HCT116 (cell line): ENCODE data around the gene PRSS1. TPM values are rescaled to one million over a fixed set of nuclear protein-coding genes. Genes with fewer than 3 reads are reported as not detected.

Source experiments
- ATAC-seq: fragments of 200-7000 bp; cut with Tn5 transposase; 2 replicates; pipeline ENCODE4 v1.9.1; 2020; ENCODE audit warnings: mild to moderate bottlenecking, moderate library complexity
- BruUV-seq: library from RNA; stranded (reverse); fragments of 400-500 nt; replicated peaks from 2 replicates; lab custom pipeline; 2021; lab: Mats Ljungman, UMichigan
- CTCF ChIA-PET: fragments of 300-600 bp; sonication (Branson Sonifier 250); formaldehyde crosslinking; loops from one replicate; lab custom pipeline; 2021; ENCODE audit warnings: antibody characterized with exemption; lab: Charles Lee
- POLR2A ChIA-PET: fragments of 300-600, 350-600 bp; sonication (Branson Sonifier 250); formaldehyde crosslinking; loops from one replicate; lab custom pipeline; 2021; ENCODE audit warnings: antibody characterized with exemption; lab: Charles Lee
- RAD21 ChIA-PET, 2 experiments: fragments of 300-600 bp; sonication (Branson Sonifier 250); formaldehyde crosslinking; loops; one replicate each; lab custom pipeline; 2023; ENCODE audit warnings: low total read pairs in 2 of 2; ENCODE audit not compliant: uncharacterized antibody in 2 of 2, unreplicated experiment in 2 of 2, low non-redundant PET in 1 of 2; lab: Charles Lee
- DNase-seq: peaks from one replicate; pipeline ENCODE4 v3.0.0-alpha.2; 2010; ENCODE audit warnings: low read depth, low spot score
- H2AFZ ChIP-seq: fragments of 200-600 bp; shearing (Covaris generic), sonication (generic); 2 replicates; pipeline ENCODE4 v1.6.1; 2017; ENCODE audit warnings: low read depth, mixed run types, mixed read lengths, antibody characterized with exemption, low read length; ENCODE audit not compliant: poor library complexity, severe bottlenecking
- H3K27ac ChIP-seq: 2 replicates; pipeline ENCODE4 v1.5.1; 2012; ENCODE audit warnings: low read depth, low read length
- H3K27me3 ChIP-seq: fragments of 200-600 bp; sonication (generic); 2 replicates; pipeline ENCODE4 v1.6.1; 2016; ENCODE audit warnings: mixed run types, low read length, mixed read lengths; ENCODE audit not compliant: insufficient read depth
- H3K36me3 ChIP-seq, 2 experiments: fragments of 200-500 bp in 1 of 2; fragments of 200-600 bp in 1 of 2; sonication (Bioruptor generic) in 1 of 2; sonication (generic) in 1 of 2; 2 replicates each; pipeline versions ENCODE4 v1.5.1 to v1.6.1; 2014 to 2016; ENCODE audit warnings: low read length in 2 of 2, inconsistent platforms in 1 of 2, mixed read lengths in 1 of 2, mixed run types in 1 of 2; ENCODE audit not compliant: insufficient read depth in 2 of 2, control insufficient read depth in 1 of 2
- H3K4me1 ChIP-seq, 2 experiments: fragments of 200-600 bp in 1 of 2; sonication (generic) in 1 of 2; 2 replicates each; pipeline versions ENCODE4 v1.5.1 to v1.6.1; 2012 to 2017; ENCODE audit warnings: low read length in 2 of 2, inconsistent platforms in 1 of 2, mild to moderate bottlenecking in 1 of 2, mixed read lengths in 1 of 2, mixed run types in 1 of 2, moderate library complexity in 1 of 2; ENCODE audit not compliant: insufficient read depth in 2 of 2, control insufficient read depth in 1 of 2
- H3K4me2 ChIP-seq: fragments of 200-600 bp; sonication (generic); 2 replicates; pipeline ENCODE4 v1.6.1; 2017; ENCODE audit warnings: mixed run types, low read length, mixed read lengths
- H3K4me3 ChIP-seq, 2 experiments: fragments of 200-600 bp in 1 of 2; sonication (generic) in 1 of 2; replicated peaks in 1 of 2; 2 replicates each; pipeline ENCODE4 v1.5.1; 2011 to 2016; ENCODE audit warnings: low read length in 2 of 2, control low read depth in 1 of 2, low read depth in 1 of 2, mild to moderate bottlenecking in 1 of 2, mixed read lengths in 1 of 2, mixed run types in 1 of 2
- H3K79me2 ChIP-seq: fragments of 200-600 bp; sonication (generic); 2 replicates; pipeline ENCODE4 v1.6.1; 2017; ENCODE audit warnings: mild to moderate bottlenecking, mixed run types, low read length, moderate library complexity, mixed read lengths; ENCODE audit not compliant: insufficient read depth
- H3K9ac ChIP-seq: fragments of 200-600 bp; sonication (generic); 2 replicates; pipeline ENCODE4 v1.6.1; 2016; ENCODE audit warnings: low read length, mixed read lengths
- H3K9me2 ChIP-seq: fragments of 200-600 bp; sonication (generic), shearing (Covaris generic); 2 replicates; pipeline ENCODE4 v1.6.1; 2017; ENCODE audit warnings: mixed run types, mild to moderate bottlenecking, moderate library complexity; ENCODE audit not compliant: insufficient read depth
- H3K9me3 ChIP-seq, 2 experiments: fragments of 200-500 bp in 1 of 2; fragments of 200-600 bp in 1 of 2; sonication (Bioruptor generic) in 1 of 2; sonication (generic) in 1 of 2; 2 replicates each; pipeline ENCODE4 v1.6.1; 2014 to 2017; ENCODE audit warnings: low read length in 2 of 2, mixed read lengths in 2 of 2, inconsistent platforms in 1 of 2, low read depth in 1 of 2, mild to moderate bottlenecking in 1 of 2, mixed run types in 1 of 2, moderate library complexity in 1 of 2; ENCODE audit not compliant: control insufficient read depth in 1 of 2, insufficient read depth in 1 of 2
- H4K20me1 ChIP-seq: fragments of 200-600 bp; sonication (generic), shearing (Covaris generic); 2 replicates; pipeline ENCODE4 v1.6.1; 2017; ENCODE audit warnings: mixed run types, mild to moderate bottlenecking, moderate library complexity; ENCODE audit not compliant: insufficient read depth
- CBX3 ChIP-seq: IDR thresholded peaks from 2 replicates; pipeline ENCODE4 v1.6.1; 2012; ENCODE audit warnings: low read depth
- CTCF ChIP-seq, 3 experiments: fragments of 200-600 bp in 1 of 3; sonication (generic) in 1 of 3; IDR thresholded peaks in 2 of 3; conservative IDR thresholded peaks in 1 of 3; 2 replicates each; pipeline ENCODE4 v1.5.1; 2012 to 2017; ENCODE audit warnings: low read depth in 2 of 3, low read length in 2 of 3, antibody characterized with exemption in 1 of 3, borderline replicate concordance in 1 of 3, control low read depth in 1 of 3, mild to moderate bottlenecking in 1 of 3, mixed read lengths in 1 of 3, mixed run types in 1 of 3, moderate library complexity in 1 of 3; ENCODE audit not compliant: insufficient read depth in 1 of 3
- EGR1 ChIP-seq: IDR thresholded peaks from 2 replicates; pipeline ENCODE4 v1.6.1; 2012; ENCODE audit warnings: low read depth
- ELF1 ChIP-seq: IDR thresholded peaks from 2 replicates; pipeline ENCODE4 v1.6.1; 2012; ENCODE audit warnings: low read depth, borderline replicate concordance
- EZH2 ChIP-seq: fragments of 200-600 bp; sonication (generic); IDR thresholded peaks from 2 replicates; pipeline ENCODE4 v1.6.1; 2017; ENCODE audit warnings: antibody characterized with exemption, mixed run types
- EZH2phosphoT487 ChIP-seq: fragments of 200-600 bp; IDR thresholded peaks from 2 replicates; pipeline ENCODE4 v1.6.1; 2018; ENCODE audit warnings: antibody characterized with exemption, borderline replicate concordance
- FOSL1 ChIP-seq: IDR thresholded peaks from 2 replicates; pipeline ENCODE4 v1.6.1; 2012; ENCODE audit warnings: low read depth
- JUND ChIP-seq: IDR thresholded peaks from 2 replicates; pipeline ENCODE4 v1.6.1; 2012
- MAX ChIP-seq: IDR thresholded peaks from 2 replicates; pipeline ENCODE4 v1.6.1; 2012
- POLR2A ChIP-seq: IDR thresholded peaks from 2 replicates; pipeline ENCODE4 v1.7.0; 2011; ENCODE audit warnings: borderline replicate concordance; ENCODE audit not compliant: insufficient read depth, insufficient read length; ENCODE audit errors: extremely low read depth
- POLR2AphosphoS5 ChIP-seq: IDR thresholded peaks from 2 replicates; pipeline ENCODE4 v1.6.1; 2011; ENCODE audit warnings: mild to moderate bottlenecking, low read depth, low read length, moderate library complexity
- RAD21 ChIP-seq: IDR thresholded peaks from 2 replicates; pipeline ENCODE4 v1.6.1; 2012; ENCODE audit warnings: low read depth, mild to moderate bottlenecking
- SP1 ChIP-seq: IDR thresholded peaks from 2 replicates; pipeline ENCODE4 v1.6.1; 2012; ENCODE audit warnings: low read depth
- SRF ChIP-seq: IDR thresholded peaks from 2 replicates; pipeline ENCODE4 v1.6.1; 2012; ENCODE audit warnings: low read depth
- YY1 ChIP-seq: IDR thresholded peaks from 2 replicates; pipeline ENCODE4 v1.6.1; 2011; ENCODE audit warnings: low read length, low read depth, moderate library complexity, mild to moderate bottlenecking; ENCODE audit not compliant: insufficient replicate concordance; ENCODE audit errors: extremely low read depth
- ZFX ChIP-seq: fragments of 450-650 bp; IDR thresholded peaks from 2 replicates; pipeline ENCODE4 v1.6.1; 2017
- ZNF274 ChIP-seq: fragments of 200-500 bp; sonication (Bioruptor generic); IDR thresholded peaks from 2 replicates; pipeline ENCODE4 v1.6.1; 2014; ENCODE audit warnings: mild to moderate bottlenecking, low read depth, low read length, inconsistent platforms
- intact Hi-C: fragments of 100-400 bp; cut with micrococcal nuclease; formaldehyde crosslinking; loops from 2 replicates; pipeline ENCODE4 v1.10.0; 2022
- total RNA-seq: library from RNA; stranded (reverse); gene quantifications from one replicate; pipeline ENCODE4 v1.2.1, GENCODE V29; 2021; ENCODE audit not compliant: unreplicated experiment
- TF ChIP-seq, protein P1 (sequence below): IDR thresholded peaks from 2 replicates; pipeline ENCODE4 v1.6.1; 2012; ENCODE audit warnings: low read depth
- TF ChIP-seq, protein P2 (sequence below): IDR thresholded peaks from 2 replicates; pipeline ENCODE4 v1.6.1; 2012

Gene PRSS1
- total RNA-seq, 1 experiment from 2014 or later = 14.6 TPM

GRCh38 chr7:142782922-142783900 is 33.9 kb downstream of the PRSS1 start:
- Histone ChIP-seq H3K9ac (no peak overlapping the region), H2AFZ (peak overlapping the region; percentile 97), H3K79me2 (no peaks in the 10 kb centered on the region), H3K36me3 (no peaks in the 10 kb centered on the region), H3K27ac (no peak overlapping the region), H3K4me1 (peaks cover 0 to 5% of the 10 kb centered on the region in 2 experiments; a peak in 1 of 4 replicates), H3K9me3 (no peaks in the 10 kb centered on the region), H3K9me2 (no peaks in the 10 kb centered on the region), H4K20me1 (no peaks in the 10 kb centered on the region), H3K4me3 (peak overlapping the region; percentile 38 to 51), H3K27me3 (no peaks in the 10 kb centered on the region), H3K4me2 (peak overlapping the region; percentile 87)
- CTCF ChIA-PET = interaction anchor here (0.6 to 4.7 kb wide), 50 partner anchors 8 to 444 kb away, joined by 3 to 166 read pairs (median 4); partner anchors contain the start of gene PRSS2
- no peak for TF ChIP-seq SRF
- no peak for TF ChIP-seq FOSL1
- TF ChIP-seq SP1 = no peak
- TF ChIP-seq MAX = peak; percentile 44; the same call in 1 of the 2 replicates
- TF ChIP-seq CBX3 = peak; percentile 73; the same call in 1 of the 2 replicates
- TF ChIP-seq EZH2phosphoT487 = no peak
- TF ChIP-seq, protein P1, sequence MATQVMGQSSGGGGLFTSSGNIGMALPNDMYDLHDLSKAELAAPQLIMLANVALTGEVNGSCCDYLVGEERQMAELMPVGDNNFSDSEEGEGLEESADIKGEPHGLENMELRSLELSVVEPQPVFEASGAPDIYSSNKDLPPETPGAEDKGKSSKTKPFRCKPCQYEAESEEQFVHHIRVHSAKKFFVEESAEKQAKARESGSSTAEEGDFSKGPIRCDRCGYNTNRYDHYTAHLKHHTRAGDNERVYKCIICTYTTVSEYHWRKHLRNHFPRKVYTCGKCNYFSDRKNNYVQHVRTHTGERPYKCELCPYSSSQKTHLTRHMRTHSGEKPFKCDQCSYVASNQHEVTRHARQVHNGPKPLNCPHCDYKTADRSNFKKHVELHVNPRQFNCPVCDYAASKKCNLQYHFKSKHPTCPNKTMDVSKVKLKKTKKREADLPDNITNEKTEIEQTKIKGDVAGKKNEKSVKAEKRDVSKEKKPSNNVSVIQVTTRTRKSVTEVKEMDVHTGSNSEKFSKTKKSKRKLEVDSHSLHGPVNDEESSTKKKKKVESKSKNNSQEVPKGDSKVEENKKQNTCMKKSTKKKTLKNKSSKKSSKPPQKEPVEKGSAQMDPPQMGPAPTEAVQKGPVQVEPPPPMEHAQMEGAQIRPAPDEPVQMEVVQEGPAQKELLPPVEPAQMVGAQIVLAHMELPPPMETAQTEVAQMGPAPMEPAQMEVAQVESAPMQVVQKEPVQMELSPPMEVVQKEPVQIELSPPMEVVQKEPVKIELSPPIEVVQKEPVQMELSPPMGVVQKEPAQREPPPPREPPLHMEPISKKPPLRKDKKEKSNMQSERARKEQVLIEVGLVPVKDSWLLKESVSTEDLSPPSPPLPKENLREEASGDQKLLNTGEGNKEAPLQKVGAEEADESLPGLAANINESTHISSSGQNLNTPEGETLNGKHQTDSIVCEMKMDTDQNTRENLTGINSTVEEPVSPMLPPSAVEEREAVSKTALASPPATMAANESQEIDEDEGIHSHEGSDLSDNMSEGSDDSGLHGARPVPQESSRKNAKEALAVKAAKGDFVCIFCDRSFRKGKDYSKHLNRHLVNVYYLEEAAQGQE = no peak
- no peak for TF ChIP-seq EZH2
- peak; percentile 99 for TF ChIP-seq RAD21
- TF ChIP-seq CTCF (IDR thresholded peaks at IDR 0.05 in 2 of 3, conservative IDR thresholded peaks at IDR 0.05 in 1 of 3; ENCODE audit: borderline replicate concordance in 1 of 3, insufficient read depth in 1 of 3, low read depth in 2 of 3, low read length in 2 of 3) = peak; percentile 88 to 100 (median 92)
- no peak for TF ChIP-seq ELF1
- no peak for TF ChIP-seq POLR2AphosphoS5
- no peak for TF ChIP-seq ZFX
- TF ChIP-seq EGR1 = peak; percentile 49; the same call in 1 of the 2 replicates
- no peak for TF ChIP-seq JUND
- TF ChIP-seq YY1 = peak; percentile 61
- TF ChIP-seq, protein P2, sequence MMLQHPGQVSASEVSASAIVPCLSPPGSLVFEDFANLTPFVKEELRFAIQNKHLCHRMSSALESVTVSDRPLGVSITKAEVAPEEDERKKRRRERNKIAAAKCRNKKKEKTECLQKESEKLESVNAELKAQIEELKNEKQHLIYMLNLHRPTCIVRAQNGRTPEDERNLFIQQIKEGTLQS = no peak
- TF ChIP-seq POLR2A = no peak
- no peak for TF ChIP-seq ZNF274
- BruUV-seq = no TSS peak
- intact Hi-C loops = loop anchor here (1.0 to 5.0 kb wide), 8 partner anchors 71 to 266 kb away; no protein-coding TSS in a partner anchor
- peak; percentile 89 for DNase-seq
- POLR2A ChIA-PET = interaction anchor here (0.7 to 1.2 kb wide), 4 partner anchors 151 to 247 kb away, joined by 3 to 5 read pairs (median 3); no protein-coding TSS in a partner anchor
- peak; percentile 91 for ATAC-seq
- RAD21 ChIA-PET = interaction anchor here (0.6 to 1.5 kb wide), 13 partner anchors 28 to 248 kb away, joined by 3 to 19 read pairs (median 5); no protein-coding TSS in a partner anchor
